ENCODE data around the gene HMGCR. TPM values are rescaled to one million over a fixed set of nuclear protein-coding genes. Genes with fewer than 3 reads are reported as not detected.

Gene HMGCR
- total and polyA plus RNA-seq, 9 of the 15 experiments (the other 6 are each of a cell fraction or from before 2014, with no cell fraction given) = 29.5 to 155 (median 61.5) TPM

- H3K9ac ChIP-seq (ENCODE audit: insufficient read depth in 1 of 2, low read depth in 2 of 2, low read length in 2 of 2) = no peak overlapping the region
- H2AFZ ChIP-seq (ENCODE audit: low read depth, low read length) = no peak overlapping the region
- BruUV-seq (replicated peaks) = no TSS peak
- CTCF ChIA-PET (ENCODE audit: low intra/inter-chr PET ratio) = no interaction called here
- no peaks in the 10 kb centered on the region for H3K27me3 ChIP-seq (ENCODE audit: control insufficient read depth in 2 of 2, insufficient read depth in 2 of 2, low read length in 2 of 2)
- ATAC-seq (no peak), FAIRE-seq (no peak), DNase-seq (ENCODE audit: extremely low read depth in 1 of 4, low spot score in 3 of 4) (no peak)
- peaks cover 9 to 14% of the 10 kb centered on the region in 2 experiments; a peak in 3 of 5 replicates for H3K4me1 ChIP-seq (replicated peaks in 1 of 2; ENCODE audit: control insufficient read depth in 2 of 2, insufficient read depth in 2 of 2, low read length in 2 of 2)
- H3K4me2 ChIP-seq (ENCODE audit: insufficient read depth, low read length) = peak overlapping the region; percentile 40
- no peak overlapping the region for H3K4me3 ChIP-seq
- intact Hi-C loops (cut with micrococcal nuclease) = no loop called here
- in situ Hi-C loops (cut with MboI) = no loop called here
- no peaks in the 10 kb centered on the region for H3K9me3 ChIP-seq (replicated peaks; ENCODE audit: control insufficient read depth, insufficient read depth, low read depth, low read length)
- TF ChIP-seq PML (IDR thresholded peaks at IDR 0.05; ENCODE audit: low read length) = no peak
- no peak for TF ChIP-seq RNF2 (IDR thresholded peaks at IDR 0.05)
- no peak for TF ChIP-seq RNF219 (CRISPR knock-in tag; IDR thresholded peaks at IDR 0.05)
- peaks cover 77% of the 10 kb centered on the region for H3K79me2 ChIP-seq (ENCODE audit: control insufficient read depth, insufficient read depth, low read length)
- WGBS (ENCODE audit: insufficient coverage, low coverage, missing lambda C conversion rate) = 41% methylated on average over 3 of the region's 3 CpGs
- no peak overlapping the region for H3K27ac ChIP-seq (ENCODE audit: extremely low read depth, low read depth, low read length)
- POLR2A ChIA-PET = interaction anchor here (0.8 to 1.6 kb wide), 3 partner anchors 11 to 911 kb away, joined by 3 to 7 read pairs (median 3); no protein-coding TSS in a partner anchor
- H3K36me3 ChIP-seq (ENCODE audit: control insufficient read depth, insufficient read depth, low read length) = peaks cover 72% of the 10 kb centered on the region
- peaks cover 3% of the 10 kb centered on the region for H3K9me1 ChIP-seq (ENCODE audit: control insufficient read depth, insufficient read depth, low read length)
- peaks cover 15% of the 10 kb centered on the region for H4K20me1 ChIP-seq (replicated peaks; ENCODE audit: control insufficient read depth, insufficient read depth, low read length)
These were observed 3.9 kb downstream of the HMGCR start for GRCh38 chr5:75340714-75341478.

Data from K562 (cell line).